SIG-M5 (cell line): ENCODE data around the gene INPP4A.
"Not testable (repeated sequence)": the region's sequence is repeated elsewhere in the genome, so short reads cannot be mapped to it uniquely, and the experiment has no call there.

Experiments
- DNase-seq: peaks from one replicate; lab custom pipeline; 2025; lab: John Stamatoyannopoulos, UW

Gene INPP4A

GRCh38 chr2:98444436-98445176, at the start of gene INPP4A:
TSS of gene INPP4A (plus strand) at chr2:98444858. CDS start at chr2:98520049, 75,191 bp downstream.
- no peak for DNase-seq

DNA sequence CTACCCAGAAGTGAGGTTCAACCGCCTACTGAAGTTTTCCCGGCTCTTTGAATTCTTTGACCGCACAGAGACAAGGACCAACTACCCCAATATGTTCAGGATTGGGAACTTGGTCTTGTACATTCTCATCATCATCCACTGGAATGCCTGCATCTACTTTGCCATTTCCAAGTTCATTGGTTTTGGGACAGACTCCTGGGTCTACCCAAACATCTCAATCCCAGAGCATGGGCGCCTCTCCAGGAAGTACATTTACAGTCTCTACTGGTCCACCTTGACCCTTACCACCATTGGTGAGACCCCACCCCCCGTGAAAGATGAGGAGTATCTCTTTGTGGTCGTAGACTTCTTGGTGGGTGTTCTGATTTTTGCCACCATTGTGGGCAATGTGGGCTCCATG, 48.7 kb upstream of the INPP4A start:
- no peak for DNase-seq

GRCh38 chr2:98396745-98397355, 47.8 kb upstream of the INPP4A start:
- no peak for DNase-seq

DNA sequence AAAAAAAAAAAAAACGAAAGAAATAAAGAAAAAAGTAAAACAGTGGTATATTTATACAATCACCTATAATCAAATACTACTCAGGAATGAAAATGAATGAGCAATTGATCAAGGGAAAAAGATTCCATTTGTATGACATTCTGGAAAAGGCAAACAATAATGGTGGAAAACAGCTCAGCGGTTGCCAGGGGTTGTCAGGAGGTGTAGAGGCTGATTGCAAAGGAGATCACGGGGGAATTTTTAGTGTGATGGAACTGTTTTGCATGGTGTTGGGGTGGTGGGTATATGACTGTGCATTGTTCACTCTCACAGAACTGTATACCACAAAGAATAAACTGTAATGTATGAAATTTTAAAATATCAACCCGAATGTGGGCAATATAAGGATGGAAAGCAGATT, 45.5 kb upstream of the INPP4A start:
- no peak for DNase-seq

DNA sequence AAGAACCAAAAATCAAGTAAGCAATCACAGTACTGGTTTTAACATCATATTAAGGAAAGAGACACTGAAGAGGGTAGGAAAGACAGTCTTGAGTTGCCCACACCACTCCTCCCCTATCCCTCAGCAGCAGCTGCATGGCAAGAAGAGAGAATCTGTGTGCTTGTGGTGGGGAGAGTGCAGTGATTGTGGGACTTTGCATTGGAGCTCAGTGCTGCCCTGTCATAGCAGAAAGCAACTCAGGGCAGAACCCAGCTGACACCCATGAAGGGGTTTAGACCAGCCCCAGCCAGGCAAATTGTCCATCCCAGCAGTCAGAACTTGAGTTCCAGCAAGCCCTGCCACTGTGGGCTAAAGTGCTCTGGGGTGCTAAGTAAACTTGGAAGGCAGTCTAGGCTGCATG, 40.8 kb upstream of the INPP4A start:
- DNase-seq, result no peak

GRCh38 chr2:98404556-98405250, 40.0 kb upstream of the INPP4A start:
- DNase-seq, result no peak

- DNase-seq, result no peak
These were observed 39.4 kb upstream of the INPP4A start for GRCh38 chr2:98405301-98405700.

- DNase-seq, result no peak
These were observed 36.5 kb upstream of the INPP4A start for GRCh38 chr2:98408155-98408554.

DNA sequence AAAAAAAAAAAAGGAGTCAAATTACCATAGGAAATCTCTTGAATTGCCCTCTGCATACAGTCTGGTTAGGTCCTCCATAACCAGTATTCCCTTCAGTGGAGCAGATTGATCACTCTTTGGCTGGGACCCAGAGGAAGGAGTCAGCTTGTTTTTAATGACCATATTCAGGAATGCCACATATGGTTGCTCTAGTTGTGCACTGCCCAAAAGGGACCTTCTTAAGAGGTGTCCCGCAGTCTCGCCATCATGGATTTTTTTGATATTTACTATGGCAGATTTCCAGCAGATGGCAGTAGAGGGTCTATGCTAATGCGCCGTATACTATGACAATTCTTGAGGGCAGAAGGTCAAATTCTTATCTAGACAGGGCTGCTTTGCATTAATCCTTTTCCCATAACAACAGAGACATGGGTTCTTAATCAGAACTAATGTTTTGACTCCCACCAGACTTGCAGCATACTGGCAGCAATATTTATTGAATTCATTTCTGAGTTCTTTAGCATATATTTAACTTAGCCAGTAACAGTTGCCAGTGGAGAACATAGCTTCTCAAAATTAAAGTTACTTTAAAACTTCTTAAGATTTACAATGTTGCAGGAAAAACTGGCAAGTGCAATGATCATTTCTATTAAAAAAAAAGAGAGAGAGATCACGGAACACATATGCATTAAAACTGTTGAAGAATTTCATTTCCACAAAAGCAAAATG, 31.8 kb upstream of the INPP4A start:
- DNase-seq, result no peak

- not testable (repeated sequence) for DNase-seq
These were observed 30.4 kb upstream of the INPP4A start for GRCh38 chr2:98414246-98414645.

- not testable (repeated sequence) for DNase-seq
These were observed 28.9 kb upstream of the INPP4A start for GRCh38 chr2:98415719-98416248.

GRCh38 chr2:98416383-98417159, 28.1 kb upstream of the INPP4A start:
- no peak for DNase-seq

- DNase-seq, result no peak
These were observed 25.1 kb upstream of the INPP4A start for GRCh38 chr2:98419544-98419943.

- DNase-seq, result no peak
These were observed 24.5 kb upstream of the INPP4A start for GRCh38 chr2:98419977-98420725.

GRCh38 chr2:98422449-98422848, 22.2 kb upstream of the INPP4A start:
- no peak for DNase-seq

- no peak for DNase-seq
These were observed 17.9 kb upstream of the INPP4A start for GRCh38 chr2:98426771-98427170.

- no peak for DNase-seq
These were observed 12.5 kb upstream of the INPP4A start for GRCh38 chr2:98432145-98432544.

DNA sequence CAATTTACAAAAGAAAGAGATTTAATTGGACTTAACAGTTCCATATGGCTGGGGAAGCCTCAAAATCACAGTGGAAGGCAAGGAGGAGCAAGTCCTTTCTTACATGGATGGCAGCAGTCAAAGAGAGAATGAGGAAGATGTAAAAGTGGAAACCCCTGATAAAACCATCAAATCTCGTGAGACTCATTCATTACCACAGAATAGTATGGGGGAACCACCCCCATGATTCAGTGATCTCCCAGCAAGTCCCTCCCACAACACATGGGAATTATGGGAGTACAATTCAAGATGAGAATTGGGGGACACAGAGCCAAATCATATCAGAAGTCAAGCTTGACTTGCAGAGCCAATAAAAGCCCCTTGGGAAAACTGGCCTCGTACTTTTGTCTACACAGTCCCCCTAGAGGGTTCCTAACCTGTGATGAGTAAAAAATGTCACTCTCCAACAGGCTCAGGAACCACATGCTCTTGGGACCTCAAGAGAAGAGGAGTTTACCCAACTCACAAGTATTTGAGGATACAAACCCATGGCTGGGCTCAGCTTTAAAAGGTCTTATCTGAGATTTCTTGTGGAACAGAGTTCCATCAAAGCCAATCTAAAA, 11.2 kb upstream of the INPP4A start:
- no peak for DNase-seq

DNA sequence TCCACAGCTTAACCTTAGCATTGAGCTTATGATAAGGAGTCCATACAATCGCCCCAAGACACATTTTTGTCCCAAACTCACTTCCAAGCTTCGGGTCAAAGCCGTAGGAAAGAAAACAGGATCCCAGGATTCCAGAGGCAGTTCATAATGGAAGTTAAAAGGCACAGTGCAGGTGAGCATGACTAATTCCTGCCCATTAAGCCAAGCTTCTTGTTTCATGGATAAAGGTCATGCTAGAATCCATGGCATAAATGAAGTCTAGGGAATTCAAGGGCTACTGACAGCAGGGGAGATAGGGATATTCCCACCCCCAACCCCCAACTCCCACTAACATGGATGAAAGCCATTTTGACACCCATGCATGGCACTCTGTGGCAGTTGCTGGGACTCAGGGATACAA, 10.2 kb upstream of the INPP4A start:
- no peak for DNase-seq

DNA sequence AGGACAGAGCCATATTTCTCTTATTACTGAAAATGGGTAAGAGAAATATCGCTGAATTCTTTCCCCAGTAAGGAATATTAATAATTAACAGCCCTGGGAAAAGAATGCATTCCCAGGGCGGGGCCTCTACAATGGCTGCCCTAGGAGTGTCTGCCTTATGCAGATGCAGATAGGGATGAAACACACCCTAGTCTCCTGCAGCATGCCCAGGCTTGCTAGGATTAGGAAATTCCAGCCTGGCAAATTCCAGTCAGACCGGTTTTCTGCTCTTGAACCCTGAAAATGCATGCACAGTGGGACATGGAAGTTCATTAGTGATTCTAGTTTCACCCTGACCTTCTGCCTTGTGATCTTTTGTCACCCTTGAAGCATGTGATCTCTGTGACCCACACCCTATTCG, 9.0 kb upstream of the INPP4A start:
- DNase-seq, result not testable (repeated sequence)
